Breast epithelium (tissue), 4 donors: ENCODE measurements around the gene LRRC51. TPM values are rescaled to one million over a fixed set of nuclear protein-coding genes. Genes with fewer than 3 reads are reported as not detected.

Source experiments
- DNase-seq, 2 donors: peaks; one replicate each; pipeline ENCODE4 v3.0.0-alpha.2; 2019; ENCODE audit warnings: low spot score in 2 of 2
- H3K27ac ChIP-seq, 2 donors: fragments of 200-600 bp; sonication (generic) in 1 of 2; one replicate each; pipeline ENCODE4 v1.5.1; 2016 to 2019; ENCODE audit warnings: mild to moderate bottlenecking in 1 of 2
- H3K27me3 ChIP-seq, 2 donors: fragments of 200-600 bp; sonication (generic) in 1 of 2; one replicate each; pipeline versions ENCODE4 v1.5.1 to v1.6.0; 2017 to 2019; ENCODE audit warnings: control low read depth in 1 of 2, mild to moderate bottlenecking in 1 of 2
- H3K36me3 ChIP-seq: fragments of 200-600 bp; one replicate; pipeline ENCODE4 v1.5.1; 2019
- H3K4me1 ChIP-seq, 2 donors: fragments of 200-600 bp; sonication (generic); one replicate each; pipeline ENCODE4 v1.5.1; 2016 to 2019; ENCODE audit warnings: control low read depth in 1 of 2
- H3K4me3 ChIP-seq, 3 donors: fragments of 200-600 bp; sonication (generic); 1 replicate in 2 of 3; 2 replicates in 1 of 3; pipeline ENCODE4 v1.5.1; 2016 to 2019; ENCODE audit warnings: mild to moderate bottlenecking in 3 of 3, moderate library complexity in 2 of 3
- H3K9me3 ChIP-seq, 2 donors: fragments of 200-600 bp; sonication (generic) in 1 of 2; one replicate each; pipeline ENCODE4 v1.5.1; 2016 to 2019; ENCODE audit warnings: control low read depth in 1 of 2
- POLR2A ChIP-seq: fragments of 450-650 bp; IDR thresholded peaks from one replicate; pipeline ENCODE4 v1.6.1; 2016; ENCODE audit warnings: antibody characterized with exemption, mild to moderate bottlenecking, moderate library complexity
- POLR2AphosphoS5 ChIP-seq, 3 donors: sonication (generic); formaldehyde crosslinking; IDR thresholded peaks; one replicate each; pipeline ENCODE4 v1.6.1; 2017; ENCODE audit warnings: antibody characterized with exemption in 3 of 3
- intact Hi-C: fragments of 100-400 bp; cut with DNase I; formaldehyde crosslinking; loops from one replicate; pipeline ENCODE4 v1.15.1; 2023; ENCODE audit warnings: low total_unique reads
- total RNA-seq, 3 donors: library from RNA; depleted of rRNA; stranded (reverse); fragments of >200 nt; gene quantifications; one replicate each; pipeline ENCODE4 v1.1.0, GENCODE V29; 2016
- TF ChIP-seq, protein P1 (sequence below), 3 donors: fragments of 450-650 bp; IDR thresholded peaks; one replicate each; pipeline ENCODE4 v1.5.1; 2016 to 2017; ENCODE audit warnings: antibody characterized with exemption in 3 of 3, mild to moderate bottlenecking in 3 of 3, moderate library complexity in 3 of 3

LRRC51 gene
- total RNA-seq, result 100 to 1,000 TPM in 1 of 3 donors, 10 to 100 TPM in 2; 14.9 to 103 (median 17.1) TPM

GRCh38 chr11:72080326-72081183, at the start of gene LRRC51, which contains the start of gene NUMA1:
LRRC51 (plus strand) TSS chr11:72080850; CDS start chr11:72089084, 8,234 bp downstream.
NUMA1 (minus strand) TSS chr11:72080542; CDS start chr11:72035943, 44,599 bp downstream.
- intact Hi-C loops, result no loop called here
- peak within 1 kb of the TSS; percentile 98 to 99 for H3K27ac ChIP-seq
- H3K4me1 ChIP-seq, result peaks cover 0 to 4% of the 10 kb centered on the region in 2 donors

GRCh38 chr11:72036687-72037086, 44.0 kb upstream of the LRRC51 start:
- peaks cover 0 to 14% of the 10 kb centered on the region in 2 donors for H3K4me1 ChIP-seq
- H3K4me3 ChIP-seq, result peak overlapping the region in 1 of 3 donors; percentile 38
- intact Hi-C loops, result no loop called here

More at GRCh38 chr11:72080326-72081183, at the start of gene LRRC51, which contains the start of gene NUMA1:
- H3K27me3 ChIP-seq, result no peaks in the 10 kb centered on the region
- H3K4me3 ChIP-seq, result peak within 1 kb of the TSS; percentile 75 to 82 (median 75)
- no peaks in the 10 kb centered on the region for H3K36me3 ChIP-seq
- H3K9me3 ChIP-seq, result no peaks in the 10 kb centered on the region
- DNase-seq, result peak; percentile 99 to 100
- TF ChIP-seq POLR2A (peak; percentile 56), POLR2AphosphoS5 (IDR thresholded peaks at IDR 0.05) (peak; percentile 74 to 88 (median 80))
- TF ChIP-seq, protein P1, sequence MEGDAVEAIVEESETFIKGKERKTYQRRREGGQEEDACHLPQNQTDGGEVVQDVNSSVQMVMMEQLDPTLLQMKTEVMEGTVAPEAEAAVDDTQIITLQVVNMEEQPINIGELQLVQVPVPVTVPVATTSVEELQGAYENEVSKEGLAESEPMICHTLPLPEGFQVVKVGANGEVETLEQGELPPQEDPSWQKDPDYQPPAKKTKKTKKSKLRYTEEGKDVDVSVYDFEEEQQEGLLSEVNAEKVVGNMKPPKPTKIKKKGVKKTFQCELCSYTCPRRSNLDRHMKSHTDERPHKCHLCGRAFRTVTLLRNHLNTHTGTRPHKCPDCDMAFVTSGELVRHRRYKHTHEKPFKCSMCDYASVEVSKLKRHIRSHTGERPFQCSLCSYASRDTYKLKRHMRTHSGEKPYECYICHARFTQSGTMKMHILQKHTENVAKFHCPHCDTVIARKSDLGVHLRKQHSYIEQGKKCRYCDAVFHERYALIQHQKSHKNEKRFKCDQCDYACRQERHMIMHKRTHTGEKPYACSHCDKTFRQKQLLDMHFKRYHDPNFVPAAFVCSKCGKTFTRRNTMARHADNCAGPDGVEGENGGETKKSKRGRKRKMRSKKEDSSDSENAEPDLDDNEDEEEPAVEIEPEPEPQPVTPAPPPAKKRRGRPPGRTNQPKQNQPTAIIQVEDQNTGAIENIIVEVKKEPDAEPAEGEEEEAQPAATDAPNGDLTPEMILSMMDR (IDR thresholded peaks at IDR 0.05), result peak in 1 of 3 donors; percentile 12

GRCh38 chr11:72037554-72038311, 42.9 kb upstream of the LRRC51 start:
- Histone ChIP-seq H3K4me3 (peak overlapping the region; percentile 56 to 71 (median 68)), H3K27ac (peak overlapping the region; percentile 99), H3K9me3 (no peaks in the 10 kb centered on the region), H3K27me3 (no peaks in the 10 kb centered on the region), H3K36me3 (peaks cover 3% of the 10 kb centered on the region), H3K4me1 (peaks cover 2 to 21% of the 10 kb centered on the region in 2 donors)
- TF ChIP-seq POLR2A (no peak), POLR2AphosphoS5 (IDR thresholded peaks at IDR 0.05) (no peak)
- TF ChIP-seq, protein P1 (IDR thresholded peaks at IDR 0.05), result no peak
- DNase-seq, result no peak
- intact Hi-C loops, result no loop called here

More at GRCh38 chr11:72036687-72037086, 44.0 kb upstream of the LRRC51 start:
- no peaks in the 10 kb centered on the region for H3K9me3 ChIP-seq
- TF ChIP-seq, protein P1 (IDR thresholded peaks at IDR 0.05), result no peak
- TF ChIP-seq POLR2AphosphoS5 (IDR thresholded peaks at IDR 0.05), result no peak
- no peak for TF ChIP-seq POLR2A
- H3K27me3 ChIP-seq, result no peaks in the 10 kb centered on the region
- H3K36me3 ChIP-seq, result peaks cover 3% of the 10 kb centered on the region
- peak overlapping the region in 1 of 2 donors; percentile 21 for H3K27ac ChIP-seq
- no peak for DNase-seq

DNA sequence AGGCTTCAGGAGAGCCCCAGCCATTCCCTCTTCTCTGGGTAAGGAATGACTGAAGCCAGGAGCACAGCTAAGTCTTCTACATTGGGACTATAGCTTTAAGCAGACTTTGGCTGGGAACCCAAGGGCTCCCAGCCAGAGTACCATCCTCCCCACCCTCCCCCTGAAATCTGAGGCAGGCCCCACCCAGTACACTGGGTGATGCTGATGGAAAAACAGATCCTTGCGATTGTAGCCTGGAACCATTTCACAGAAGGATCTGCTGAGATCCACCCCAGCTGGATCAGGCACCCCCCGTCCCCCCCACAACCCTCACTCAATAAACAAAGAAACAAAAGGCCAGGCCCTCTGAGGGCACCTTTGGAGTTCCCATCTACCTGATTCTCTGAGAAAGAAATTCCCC, 42.2 kb upstream of the LRRC51 start:
- Histone ChIP-seq H3K9me3 (no peaks in the 10 kb centered on the region), H3K4me3 (peak overlapping the region; percentile 56 to 71 (median 68)), H3K27ac (peak overlapping the region; percentile 99), H3K27me3 (no peaks in the 10 kb centered on the region), H3K4me1 (peaks cover 4 to 21% of the 10 kb centered on the region in 2 donors), H3K36me3 (no peaks in the 10 kb centered on the region)
- peak; percentile 58 to 65 for DNase-seq
- TF ChIP-seq POLR2AphosphoS5 (IDR thresholded peaks at IDR 0.05) (peak; percentile 27 to 59 (median 34)), POLR2A (no peak)
- intact Hi-C loops, result no loop called here
